HepG2 (cell line): ENCODE results near the gene ZNF23. TPM values are rescaled to one million over a fixed set of nuclear protein-coding genes. Genes with fewer than 3 reads are reported as not detected.

Source experiments
- AKAP8 ChIP-seq: sonication (generic); formaldehyde crosslinking; IDR thresholded peaks from 2 replicates; pipeline ENCODE4 v1.5.1; 2020; ENCODE audit warnings: mild to moderate bottlenecking, missing genetic modification reagents
- BRCA1 ChIP-seq: sonication (generic); formaldehyde crosslinking; IDR thresholded peaks from 2 replicates; pipeline ENCODE4 v1.4.0; 2020; ENCODE audit warnings: missing genetic modification reagents
- BRD4 ChIP-seq: sonication (generic); formaldehyde crosslinking; IDR thresholded peaks from 2 replicates; pipeline ENCODE4 v1.4.0; 2020; ENCODE audit warnings: missing genetic modification reagents
- CENPX ChIP-seq: sonication (generic); formaldehyde crosslinking; IDR thresholded peaks from 2 replicates; pipeline ENCODE4 v1.9.0; 2021; ENCODE audit warnings: mild to moderate bottlenecking, missing genetic modification reagents, moderate library complexity
- FOXA1 ChIP-seq, 2 experiments: fragments of 450-650 bp in 1 of 2; sonication (generic) in 1 of 2; formaldehyde crosslinking in 1 of 2; IDR thresholded peaks; 2 replicates each; pipeline versions ENCODE4 v1.4.0 to v1.6.1; 2016 to 2020; ENCODE audit warnings: missing genetic modification reagents in 1 of 2
- KLF11 ChIP-seq: IDR thresholded peaks from 2 replicates; pipeline ENCODE4 v1.6.1; 2016; ENCODE audit warnings: missing compliant biosample characterization
- MAFG ChIP-seq: sonication (generic); formaldehyde crosslinking; IDR thresholded peaks from 2 replicates; pipeline ENCODE4 v1.5.1; 2020; ENCODE audit warnings: mild to moderate bottlenecking, missing genetic modification reagents
- MYNN ChIP-seq: sonication (generic); formaldehyde crosslinking; IDR thresholded peaks from 2 replicates; pipeline ENCODE4 v1.4.0; 2020; ENCODE audit warnings: mild to moderate bottlenecking, low read depth, missing genetic modification reagents
- NPAS2 ChIP-seq: sonication (generic); formaldehyde crosslinking; IDR thresholded peaks from 2 replicates; pipeline ENCODE4 v1.8.0; 2022; ENCODE audit warnings: mild to moderate bottlenecking, missing genetic modification reagents, borderline replicate concordance
- PCBP1 ChIP-seq: fragments of 200-400 bp; formaldehyde crosslinking; IDR thresholded peaks from 2 replicates; pipeline ENCODE4 v1.6.1; 2017; ENCODE audit warnings: mild to moderate bottlenecking, low read depth, low read length, borderline replicate concordance
- RARG ChIP-seq: sonication (generic); formaldehyde crosslinking; IDR thresholded peaks from 2 replicates; pipeline ENCODE4 v1.4.0; 2020; ENCODE audit warnings: low read depth, mild to moderate bottlenecking, missing genetic modification reagents
- REXO4 ChIP-seq: sonication (generic); formaldehyde crosslinking; IDR thresholded peaks from 2 replicates; pipeline ENCODE4 v1.8.0; 2022; ENCODE audit warnings: missing genetic modification reagents, mild to moderate bottlenecking, borderline replicate concordance
- RNF2 ChIP-seq: fragments of 450-650 bp; conservative IDR thresholded peaks from 2 replicates; pipeline ENCODE4 v1.6.1; 2016; ENCODE audit warnings: low read depth
- TBL1XR1 ChIP-seq: fragments of 150-350 bp; IDR thresholded peaks from 2 replicates; pipeline ENCODE4 v1.6.1; 2014; ENCODE audit warnings: borderline replicate concordance, low read length; ENCODE audit not compliant: partially characterized antibody
- ZNF256 ChIP-seq: sonication (generic); formaldehyde crosslinking; conservative IDR thresholded peaks from 2 replicates; pipeline ENCODE4 v1.4.0; 2020; ENCODE audit warnings: missing genetic modification reagents
- ZNF335 ChIP-seq: sonication (generic); formaldehyde crosslinking; IDR thresholded peaks from 2 replicates; pipeline ENCODE4 v1.4.0; 2020; ENCODE audit warnings: missing genetic modification reagents
- ZNF350 ChIP-seq: sonication (generic); formaldehyde crosslinking; IDR thresholded peaks from 2 replicates; pipeline ENCODE4 v1.4.0; 2020; ENCODE audit warnings: mild to moderate bottlenecking, low read depth, missing genetic modification reagents, borderline replicate concordance
- ZNF660 ChIP-seq: sonication (generic); formaldehyde crosslinking; IDR thresholded peaks from 2 replicates; pipeline ENCODE4 v1.5.1; 2020; ENCODE audit warnings: mild to moderate bottlenecking, low read depth, missing genetic modification reagents, borderline replicate concordance
- polyA plus RNA-seq, 8 experiments: library from polyadenylated mRNA; depleted of rRNA in 3 of 8; stranded (reverse) in 7 of 8; unstranded in 1 of 8; fragments of >200 nt; fragmentation: Illumina TruSeq in 4 of 8; extraction: Trizol in 4 of 8; gene quantifications; 2 replicates each; pipeline versions ENCODE4 v1.2.1 to v1.2.3, GENCODE V29; 2011 to 2016; ENCODE audit warnings: low read depth in 4 of 8, missing spikeins in 1 of 8, mixed read lengths in 1 of 8; ENCODE audit not compliant: insufficient read depth in 1 of 8
- total RNA-seq, 5 experiments: library from RNA; depleted of rRNA; stranded (reverse); fragments of >200 nt; fragmentation: Illumina TruSeq; extraction: Trizol; gene quantifications; 2 replicates each; pipeline ENCODE4 v1.2.3, GENCODE V29; 2016; ENCODE audit warnings: low read depth in 1 of 5
- TF ChIP-seq, protein P1 (sequence below): sonication (generic); IDR thresholded peaks from 2 replicates; pipeline ENCODE4 v1.6.1; 2016; ENCODE audit warnings: low read depth, borderline replicate concordance
- TF ChIP-seq, protein P2 (sequence below): sonication (generic); formaldehyde crosslinking; IDR thresholded peaks from 2 replicates; pipeline ENCODE4 v1.4.0; 2020; ENCODE audit warnings: missing genetic modification reagents, borderline replicate concordance
- TF ChIP-seq, protein P3 (sequence below): sonication (generic); formaldehyde crosslinking; IDR thresholded peaks from 2 replicates; pipeline ENCODE4; 2020; ENCODE audit warnings: missing genetic modification reagents, mild to moderate bottlenecking, borderline replicate concordance
- TF ChIP-seq, protein P4 (sequence below): sonication (generic); formaldehyde crosslinking; IDR thresholded peaks from 2 replicates; pipeline ENCODE4 v1.5.0; 2020; ENCODE audit warnings: missing genetic modification reagents, mild to moderate bottlenecking, borderline replicate concordance

Gene ZNF23
- total and polyA plus RNA-seq, 2 of the 13 experiments (the other 11 are each of a cell fraction or from before 2014, with no cell fraction given) = 8.6 to 12.2 TPM

DNA sequence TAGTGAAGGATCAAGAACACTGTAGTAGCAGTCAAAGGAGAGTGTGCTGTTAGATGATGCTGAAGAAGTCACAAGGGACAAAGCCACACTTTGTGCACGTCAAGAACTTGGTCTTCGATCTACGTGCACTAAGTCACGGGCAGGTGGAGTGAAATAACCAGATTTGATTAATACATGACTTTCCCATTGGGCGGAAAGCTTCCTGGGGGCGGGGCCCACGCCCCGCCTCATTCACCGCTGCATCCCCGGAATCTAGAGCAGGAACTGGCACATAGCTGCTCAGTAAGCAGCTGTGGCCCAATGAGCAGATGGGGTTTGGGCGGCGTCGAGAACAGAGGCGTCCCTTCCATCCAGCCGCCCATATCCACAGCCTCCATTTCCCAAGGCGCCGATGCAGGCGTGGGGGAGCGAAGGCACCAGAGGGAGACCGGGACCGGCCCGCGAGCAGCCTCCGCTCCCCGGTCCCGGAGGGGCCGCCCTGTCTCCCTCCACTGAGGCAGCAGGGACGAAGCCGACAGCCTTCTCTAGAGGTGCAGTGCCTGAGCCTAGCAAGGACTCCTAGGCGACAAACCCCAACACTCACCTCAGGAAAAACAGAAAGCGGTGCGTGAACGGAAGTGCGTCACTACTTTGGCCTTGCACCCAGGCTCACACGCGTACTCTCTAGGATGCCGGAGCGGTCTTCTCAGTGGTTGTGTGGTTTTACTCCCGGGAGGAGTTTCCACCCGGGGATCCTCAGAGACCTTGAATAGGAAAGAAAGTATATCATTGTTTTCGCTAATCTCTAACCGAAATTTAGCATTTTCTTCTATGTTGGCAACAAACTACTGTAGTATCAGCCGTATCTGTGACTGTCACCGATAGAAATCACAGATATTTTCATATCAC is 22.2 kb upstream of the ZNF23 start (continued):
- TF ChIP-seq RNF2 (0 out of 2 replicates have a peak, but pooled peaks have one; percentile 21), NPAS2 (no peak), TBL1XR1 (no peak), MAFG (no peak), ZNF660 (CRISPR knock-in tag) (no peak), REXO4 (CRISPR knock-in tag) (no peak), RARG (no peak), KLF11 (CRISPR knock-in tag) (no peak), BRD4 (0 out of 2 replicates have a peak, but pooled peaks have one; percentile 29), PCBP1 (no peak; the same call in 1 of the 2 replicates), BRCA1 (CRISPR knock-in tag) (0 out of 2 replicates have a peak, but pooled peaks have one; percentile 74), ZNF256 (no peak), ZNF335 (CRISPR knock-in tag) (peak; percentile 65; the same call in 1 of the 2 replicates), AKAP8 (CRISPR knock-in tag) (peak; percentile 86), MYNN (CRISPR knock-in tag) (0 out of 2 replicates have a peak, but pooled peaks have one; percentile 30), ZNF350 (CRISPR knock-in tag) (peak; percentile 79), FOXA1 (IDR thresholded peaks at IDR 0.05) (no peak), FOXA1 (CRISPR knock-in tag; IDR thresholded peaks at IDR 0.05) (peak; percentile 7), CENPX (no peak)
- TF ChIP-seq, protein P1, sequence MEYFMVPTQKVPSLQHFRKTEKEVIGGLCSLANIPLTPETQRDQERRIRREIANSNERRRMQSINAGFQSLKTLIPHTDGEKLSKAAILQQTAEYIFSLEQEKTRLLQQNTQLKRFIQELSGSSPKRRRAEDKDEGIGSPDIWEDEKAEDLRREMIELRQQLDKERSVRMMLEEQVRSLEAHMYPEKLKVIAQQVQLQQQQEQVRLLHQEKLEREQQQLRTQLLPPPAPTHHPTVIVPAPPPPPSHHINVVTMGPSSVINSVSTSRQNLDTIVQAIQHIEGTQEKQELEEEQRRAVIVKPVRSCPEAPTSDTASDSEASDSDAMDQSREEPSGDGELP = peak; percentile 19; the same call in 1 of the 2 replicates
- TF ChIP-seq, protein P2, sequence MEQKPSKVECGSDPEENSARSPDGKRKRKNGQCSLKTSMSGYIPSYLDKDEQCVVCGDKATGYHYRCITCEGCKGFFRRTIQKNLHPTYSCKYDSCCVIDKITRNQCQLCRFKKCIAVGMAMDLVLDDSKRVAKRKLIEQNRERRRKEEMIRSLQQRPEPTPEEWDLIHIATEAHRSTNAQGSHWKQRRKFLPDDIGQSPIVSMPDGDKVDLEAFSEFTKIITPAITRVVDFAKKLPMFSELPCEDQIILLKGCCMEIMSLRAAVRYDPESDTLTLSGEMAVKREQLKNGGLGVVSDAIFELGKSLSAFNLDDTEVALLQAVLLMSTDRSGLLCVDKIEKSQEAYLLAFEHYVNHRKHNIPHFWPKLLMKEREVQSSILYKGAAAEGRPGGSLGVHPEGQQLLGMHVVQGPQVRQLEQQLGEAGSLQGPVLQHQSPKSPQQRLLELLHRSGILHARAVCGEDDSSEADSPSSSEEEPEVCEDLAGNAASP = 0 out of 2 replicates have a peak, but pooled peaks have one; percentile 34
- TF ChIP-seq, protein P3, sequence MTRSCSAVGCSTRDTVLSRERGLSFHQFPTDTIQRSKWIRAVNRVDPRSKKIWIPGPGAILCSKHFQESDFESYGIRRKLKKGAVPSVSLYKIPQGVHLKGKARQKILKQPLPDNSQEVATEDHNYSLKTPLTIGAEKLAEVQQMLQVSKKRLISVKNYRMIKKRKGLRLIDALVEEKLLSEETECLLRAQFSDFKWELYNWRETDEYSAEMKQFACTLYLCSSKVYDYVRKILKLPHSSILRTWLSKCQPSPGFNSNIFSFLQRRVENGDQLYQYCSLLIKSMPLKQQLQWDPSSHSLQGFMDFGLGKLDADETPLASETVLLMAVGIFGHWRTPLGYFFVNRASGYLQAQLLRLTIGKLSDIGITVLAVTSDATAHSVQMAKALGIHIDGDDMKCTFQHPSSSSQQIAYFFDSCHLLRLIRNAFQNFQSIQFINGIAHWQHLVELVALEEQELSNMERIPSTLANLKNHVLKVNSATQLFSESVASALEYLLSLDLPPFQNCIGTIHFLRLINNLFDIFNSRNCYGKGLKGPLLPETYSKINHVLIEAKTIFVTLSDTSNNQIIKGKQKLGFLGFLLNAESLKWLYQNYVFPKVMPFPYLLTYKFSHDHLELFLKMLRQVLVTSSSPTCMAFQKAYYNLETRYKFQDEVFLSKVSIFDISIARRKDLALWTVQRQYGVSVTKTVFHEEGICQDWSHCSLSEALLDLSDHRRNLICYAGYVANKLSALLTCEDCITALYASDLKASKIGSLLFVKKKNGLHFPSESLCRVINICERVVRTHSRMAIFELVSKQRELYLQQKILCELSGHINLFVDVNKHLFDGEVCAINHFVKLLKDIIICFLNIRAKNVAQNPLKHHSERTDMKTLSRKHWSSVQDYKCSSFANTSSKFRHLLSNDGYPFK (CRISPR knock-in tag) = peak; percentile 92
- TF ChIP-seq, protein P4, sequence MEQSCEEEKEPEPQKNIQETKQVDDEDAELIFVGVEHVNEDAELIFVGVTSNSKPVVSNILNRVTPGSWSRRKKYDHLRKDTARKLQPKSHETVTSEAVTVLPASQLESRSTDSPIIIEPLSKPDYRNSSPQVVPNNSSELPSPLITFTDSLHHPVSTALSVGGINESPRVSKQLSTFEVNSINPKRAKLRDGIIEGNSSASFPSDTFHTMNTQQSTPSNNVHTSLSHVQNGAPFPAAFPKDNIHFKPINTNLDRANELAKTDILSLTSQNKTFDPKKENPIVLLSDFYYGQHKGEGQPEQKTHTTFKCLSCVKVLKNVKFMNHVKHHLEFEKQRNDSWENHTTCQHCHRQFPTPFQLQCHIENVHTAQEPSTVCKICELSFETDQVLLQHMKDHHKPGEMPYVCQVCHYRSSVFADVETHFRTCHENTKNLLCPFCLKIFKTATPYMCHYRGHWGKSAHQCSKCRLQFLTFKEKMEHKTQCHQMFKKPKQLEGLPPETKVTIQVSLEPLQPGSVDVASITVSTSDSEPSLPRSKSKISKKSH = no peak
